Peyer's patch (tissue), 4 donors: ENCODE results near the gene MSH6.

ENCODE experiments used
- POLR2A ChIP-seq, 2 donors: fragments of 450-650 bp; IDR thresholded peaks; one replicate each; pipeline ENCODE4 v1.5.1; 2017; ENCODE audit warnings: antibody characterized with exemption in 2 of 2, mild to moderate bottlenecking in 2 of 2, moderate library complexity in 2 of 2
- TF ChIP-seq, protein P1 (sequence below), 6 experiments: fragments of 450-650 bp in 4 of 6; fragments of 200-600 bp in 2 of 6; sonication (generic) in 1 of 6; IDR thresholded peaks; one replicate each; pipeline ENCODE4 v1.5.1; 2017 to 2019; ENCODE audit warnings: antibody characterized with exemption in 6 of 6, mild to moderate bottlenecking in 3 of 6, moderate library complexity in 1 of 6

DNA sequence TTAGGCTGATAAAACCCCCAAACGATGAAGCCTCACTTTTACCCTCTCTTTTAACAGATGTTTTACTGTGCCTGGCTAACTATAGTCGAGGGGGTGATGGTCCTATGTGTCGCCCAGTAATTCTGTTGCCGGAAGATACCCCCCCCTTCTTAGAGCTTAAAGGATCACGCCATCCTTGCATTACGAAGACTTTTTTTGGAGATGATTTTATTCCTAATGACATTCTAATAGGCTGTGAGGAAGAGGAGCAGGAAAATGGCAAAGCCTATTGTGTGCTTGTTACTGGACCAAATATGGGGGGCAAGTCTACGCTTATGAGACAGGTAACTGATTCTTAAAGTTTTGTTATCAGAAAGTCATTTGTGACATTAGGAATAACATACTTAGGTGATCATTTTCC is 20.4 kb downstream of the MSH6 start:
- TF ChIP-seq, protein P1, sequence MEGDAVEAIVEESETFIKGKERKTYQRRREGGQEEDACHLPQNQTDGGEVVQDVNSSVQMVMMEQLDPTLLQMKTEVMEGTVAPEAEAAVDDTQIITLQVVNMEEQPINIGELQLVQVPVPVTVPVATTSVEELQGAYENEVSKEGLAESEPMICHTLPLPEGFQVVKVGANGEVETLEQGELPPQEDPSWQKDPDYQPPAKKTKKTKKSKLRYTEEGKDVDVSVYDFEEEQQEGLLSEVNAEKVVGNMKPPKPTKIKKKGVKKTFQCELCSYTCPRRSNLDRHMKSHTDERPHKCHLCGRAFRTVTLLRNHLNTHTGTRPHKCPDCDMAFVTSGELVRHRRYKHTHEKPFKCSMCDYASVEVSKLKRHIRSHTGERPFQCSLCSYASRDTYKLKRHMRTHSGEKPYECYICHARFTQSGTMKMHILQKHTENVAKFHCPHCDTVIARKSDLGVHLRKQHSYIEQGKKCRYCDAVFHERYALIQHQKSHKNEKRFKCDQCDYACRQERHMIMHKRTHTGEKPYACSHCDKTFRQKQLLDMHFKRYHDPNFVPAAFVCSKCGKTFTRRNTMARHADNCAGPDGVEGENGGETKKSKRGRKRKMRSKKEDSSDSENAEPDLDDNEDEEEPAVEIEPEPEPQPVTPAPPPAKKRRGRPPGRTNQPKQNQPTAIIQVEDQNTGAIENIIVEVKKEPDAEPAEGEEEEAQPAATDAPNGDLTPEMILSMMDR (IDR thresholded peaks at IDR 0.05), result no peak
- TF ChIP-seq POLR2A (IDR thresholded peaks at IDR 0.05), result no peak
